GM18873 (cell line): ENCODE measurements around the gene IP6K3.

Experiments used
- ATAC-seq: cut with Tn5 transposase; IDR thresholded peaks from one replicate; pipeline ENCODE4 v1.9.1; 2021; ENCODE audit warnings: mild to moderate bottlenecking, moderate library complexity, moderate number of reproducible peaks; ENCODE audit not compliant: unreplicated experiment, low FRiP score

The IP6K3 gene

DNA sequence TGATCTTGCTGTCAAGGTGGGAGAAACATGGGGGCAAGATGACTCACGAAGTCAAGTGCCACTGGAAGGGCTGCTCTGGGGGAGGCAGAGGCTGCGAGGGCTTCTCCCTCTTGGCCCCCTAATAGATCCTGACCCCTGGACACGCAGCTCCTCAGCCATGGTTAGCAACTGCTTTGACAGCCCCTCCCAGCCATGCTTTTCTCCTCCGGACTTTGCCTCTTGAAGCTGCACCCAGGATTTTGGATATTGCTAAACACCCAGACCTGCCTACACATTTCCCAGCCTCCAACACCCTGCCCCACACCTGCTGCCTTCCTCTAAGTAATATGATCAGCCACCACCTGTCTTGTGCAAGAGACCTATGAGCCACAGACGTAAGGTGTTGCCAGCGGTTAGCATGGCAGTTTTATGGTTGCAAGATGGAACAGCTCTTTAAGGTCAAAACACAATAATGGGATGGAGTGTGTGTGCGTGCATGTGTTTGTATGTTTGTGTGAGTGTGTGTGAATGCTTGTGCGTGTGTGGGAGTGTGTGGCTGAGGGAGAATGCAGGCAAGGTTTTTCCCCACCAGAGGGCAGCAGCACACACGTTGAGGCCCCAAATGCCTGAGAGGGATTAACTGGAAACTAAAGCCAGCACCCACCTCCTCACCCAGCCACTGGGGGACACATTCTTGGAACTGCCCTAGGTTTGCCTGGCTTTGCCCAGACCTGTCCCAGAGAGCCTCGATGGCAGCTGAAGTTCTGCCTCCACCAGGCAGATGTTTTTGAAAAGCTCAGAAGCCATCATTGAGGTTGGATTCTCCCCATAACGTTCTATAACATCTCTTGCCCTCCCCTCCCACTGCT lies 2.5 kb downstream of the IP6K3 start:
- ATAC-seq = no peak

DNA sequence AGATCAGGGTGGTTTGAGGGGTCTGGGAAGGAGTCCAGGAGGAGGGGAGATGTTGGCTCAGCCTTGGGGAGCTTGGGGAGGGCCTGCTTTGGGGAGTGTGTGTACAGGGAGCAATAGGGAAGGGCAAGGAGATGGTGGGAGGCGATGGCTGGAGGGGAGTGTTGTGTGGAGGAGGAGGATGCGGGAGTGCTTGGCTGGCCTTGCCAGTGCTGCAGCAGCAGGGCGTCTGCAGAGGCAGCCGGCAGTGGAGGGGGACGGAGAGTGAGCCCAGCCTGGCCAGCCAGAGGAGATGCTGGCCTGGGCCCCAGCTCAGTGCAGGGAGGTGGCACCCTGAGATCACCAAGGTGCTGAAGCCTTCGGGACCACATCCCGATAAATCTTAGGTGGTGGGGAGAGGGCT lies 3.9 kb downstream of the IP6K3 start:
- ATAC-seq = no peak

DNA sequence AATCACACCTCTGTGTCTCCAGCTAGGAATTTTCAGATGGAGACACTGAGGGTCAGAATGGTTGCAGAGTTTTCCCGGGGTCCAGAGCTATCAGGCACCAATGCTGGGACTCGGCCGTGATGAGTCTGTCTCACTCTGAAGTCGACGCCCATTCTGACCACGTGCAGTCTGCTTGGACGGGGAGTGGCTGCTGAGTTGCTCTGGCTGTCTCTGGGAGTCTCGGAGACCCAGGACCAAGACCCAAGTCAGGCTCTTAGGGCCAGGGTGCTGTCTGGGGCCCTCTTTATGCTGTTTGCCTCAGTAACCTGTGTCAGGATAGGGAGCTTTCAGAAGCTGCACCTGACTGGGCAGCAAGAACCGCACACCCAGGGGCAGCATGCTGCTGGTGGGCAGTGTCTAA lies 4.6 kb downstream of the IP6K3 start:
- no peak for ATAC-seq

DNA sequence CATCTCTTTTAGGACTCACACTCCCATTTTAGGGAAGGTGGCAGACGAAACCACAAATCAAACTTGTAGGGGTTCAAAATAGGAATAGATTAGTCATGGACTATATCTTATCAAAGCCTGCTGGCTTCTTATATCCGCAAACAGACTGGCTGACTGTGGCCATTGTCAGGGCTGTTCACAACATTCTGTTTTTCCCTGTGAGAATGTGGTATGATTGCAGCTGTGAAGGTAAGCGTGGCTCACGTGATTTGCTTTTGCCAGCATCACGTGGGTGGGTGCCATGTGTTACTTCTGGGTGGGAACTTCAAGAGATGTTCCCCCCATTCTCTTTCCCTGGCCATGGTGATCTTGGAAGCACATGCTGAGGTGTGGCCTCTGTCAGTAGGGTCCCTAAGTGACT lies 5.9 kb downstream of the IP6K3 start:
- no peak for ATAC-seq

DNA sequence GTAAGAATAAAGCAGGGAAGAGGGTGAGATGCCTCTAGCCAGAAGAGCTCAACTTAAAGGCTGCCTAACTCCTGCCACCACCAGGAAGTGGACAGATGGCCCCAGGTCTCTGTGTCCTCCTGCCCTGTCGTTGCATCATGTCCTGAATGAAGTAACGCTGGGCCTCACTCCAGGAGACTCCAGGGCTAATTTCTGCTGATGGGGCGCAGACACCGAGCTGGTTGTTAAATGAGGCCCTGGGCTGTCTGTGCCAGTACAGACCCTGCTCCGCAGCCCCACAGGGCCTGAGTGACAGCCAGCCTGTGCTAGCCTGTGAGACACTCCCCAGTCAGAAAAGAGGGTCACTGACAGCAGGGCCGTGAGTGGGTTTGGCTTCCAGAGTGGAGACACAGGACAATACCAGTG lies 6.5 kb downstream of the IP6K3 start:
- no peak for ATAC-seq

DNA sequence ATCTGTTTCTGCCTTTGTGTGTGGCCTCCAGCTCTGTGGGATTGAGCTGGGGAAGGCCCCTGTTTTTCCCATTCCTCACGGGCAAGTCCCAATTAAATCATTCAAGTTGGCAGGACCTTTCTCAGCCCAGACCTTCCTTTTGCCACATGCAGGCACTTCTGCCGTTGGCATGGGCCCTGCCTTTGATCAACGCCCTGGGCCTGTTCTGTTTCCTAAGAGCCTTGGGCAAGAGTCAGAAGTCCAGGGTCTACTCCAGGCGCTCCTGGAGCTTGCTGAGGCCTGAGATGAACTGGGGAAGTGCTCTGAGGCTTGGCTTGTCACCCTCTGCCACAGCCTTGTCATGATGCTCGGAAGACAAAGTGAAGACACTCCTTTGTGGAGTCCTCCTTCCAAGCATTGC lies 7.1 kb downstream of the IP6K3 start:
- ATAC-seq = no peak

DNA sequence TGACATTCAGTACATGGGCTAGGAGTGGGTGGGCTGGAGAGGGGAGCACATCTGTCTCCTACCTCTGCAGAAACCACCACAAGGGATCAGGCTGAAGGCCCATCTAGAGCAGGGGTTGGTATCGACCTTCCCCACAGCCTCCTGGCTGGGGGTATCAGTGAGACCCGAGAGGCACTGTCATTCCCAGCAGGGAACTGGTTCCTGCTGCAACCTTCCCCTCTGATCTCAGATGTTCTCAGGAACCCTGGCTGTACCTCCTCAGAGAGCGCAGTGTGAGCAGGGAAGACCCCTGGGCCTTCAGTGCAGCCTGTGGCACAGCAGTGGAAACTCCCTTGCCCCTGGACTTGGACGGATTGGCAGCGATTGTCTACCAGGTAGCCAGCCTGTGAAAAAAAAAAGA lies 7.8 kb downstream of the IP6K3 start:
- ATAC-seq = no peak

DNA sequence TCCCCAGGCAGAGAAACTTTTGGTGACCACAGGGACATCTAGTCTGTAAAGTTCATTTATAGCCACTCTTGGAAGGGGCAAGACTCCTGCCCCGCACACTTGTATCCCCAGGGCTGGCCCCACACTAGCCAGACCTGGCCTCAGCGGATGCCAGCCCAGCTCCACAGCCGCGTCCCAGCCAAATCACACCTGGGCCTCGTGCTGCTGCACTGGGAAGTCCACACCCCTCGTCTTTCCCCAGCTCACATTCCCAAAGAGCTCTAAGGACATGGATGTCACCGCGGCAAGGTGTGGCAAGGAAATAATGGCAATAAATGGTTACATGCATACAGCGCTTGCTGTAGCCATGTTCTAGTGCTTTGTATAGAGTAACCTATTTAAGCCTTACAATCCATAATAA lies 8.6 kb downstream of the IP6K3 start:
- no peak for ATAC-seq

DNA sequence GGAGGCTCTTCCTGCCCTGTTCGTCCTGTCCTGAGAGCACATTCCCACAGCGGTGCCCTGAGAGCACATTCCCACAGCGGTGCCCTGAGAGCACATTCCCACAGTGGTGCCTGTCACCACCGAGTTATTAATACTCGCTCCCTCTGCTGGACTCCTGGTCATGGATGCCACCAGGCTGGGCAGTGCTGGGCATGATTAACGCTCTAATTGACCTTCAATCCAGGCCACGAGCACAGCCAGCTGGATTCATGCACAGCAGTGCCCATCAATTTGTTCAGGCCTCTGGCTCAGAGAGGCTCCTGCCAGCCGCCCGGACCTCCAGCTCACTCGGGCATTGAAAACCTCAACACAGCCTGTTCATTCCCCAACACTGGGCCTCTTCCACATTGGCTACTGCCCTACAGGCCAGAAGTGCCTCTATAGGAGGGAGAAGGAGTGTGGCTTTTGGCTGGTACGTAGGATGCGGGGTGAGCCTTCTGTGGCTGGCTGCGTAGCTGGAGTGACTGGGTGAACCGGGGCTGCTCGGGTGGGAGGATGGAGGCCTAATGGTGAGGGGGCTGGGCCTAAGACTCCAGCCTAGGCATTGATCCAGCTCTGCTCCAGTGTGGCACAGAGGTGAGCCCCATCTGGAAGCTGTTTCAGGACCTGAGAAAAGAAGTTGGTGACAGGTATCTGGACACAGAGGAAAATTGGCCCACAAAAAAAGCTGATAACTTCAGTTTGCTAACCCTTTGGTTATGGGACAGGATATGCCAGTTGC lies 9.3 kb downstream of the IP6K3 start:
- no peak for ATAC-seq

DNA sequence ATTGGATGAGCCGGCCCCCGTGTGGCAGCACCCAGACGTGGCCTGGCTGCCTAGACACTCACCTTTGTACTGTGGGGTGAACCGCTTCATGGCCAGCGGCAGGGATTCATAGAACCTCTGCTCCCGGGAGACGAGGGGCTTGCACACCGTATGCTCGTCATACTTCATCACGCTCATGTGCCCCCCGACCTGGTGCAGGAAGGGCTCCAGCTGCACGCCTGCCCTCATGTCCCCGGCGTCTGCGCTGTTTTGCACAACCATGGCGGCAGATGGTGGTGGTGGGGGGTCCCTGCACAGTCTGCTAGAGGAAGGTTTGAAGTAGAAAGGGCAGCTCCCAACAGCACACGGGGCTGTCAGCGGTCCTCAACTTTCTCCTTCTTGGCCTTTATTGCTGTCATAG lies 11.5 kb downstream of the IP6K3 start:
- ATAC-seq = no peak

DNA sequence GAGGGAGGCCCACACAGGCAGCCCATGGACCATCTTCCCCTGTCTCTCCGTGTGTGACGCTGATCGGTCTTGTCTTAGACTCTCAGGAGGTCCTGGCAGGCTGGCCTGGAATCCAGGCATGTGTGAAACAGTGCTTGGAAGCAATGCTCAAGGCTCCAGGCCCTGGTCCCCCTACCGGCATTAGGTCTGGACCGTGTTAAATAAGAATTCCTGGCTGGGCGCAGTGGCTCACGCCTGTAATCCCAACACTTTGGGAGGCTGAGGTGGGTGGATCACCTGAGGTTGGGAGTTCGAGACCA lies 13.0 kb downstream of the IP6K3 start:
- ATAC-seq = no peak

DNA sequence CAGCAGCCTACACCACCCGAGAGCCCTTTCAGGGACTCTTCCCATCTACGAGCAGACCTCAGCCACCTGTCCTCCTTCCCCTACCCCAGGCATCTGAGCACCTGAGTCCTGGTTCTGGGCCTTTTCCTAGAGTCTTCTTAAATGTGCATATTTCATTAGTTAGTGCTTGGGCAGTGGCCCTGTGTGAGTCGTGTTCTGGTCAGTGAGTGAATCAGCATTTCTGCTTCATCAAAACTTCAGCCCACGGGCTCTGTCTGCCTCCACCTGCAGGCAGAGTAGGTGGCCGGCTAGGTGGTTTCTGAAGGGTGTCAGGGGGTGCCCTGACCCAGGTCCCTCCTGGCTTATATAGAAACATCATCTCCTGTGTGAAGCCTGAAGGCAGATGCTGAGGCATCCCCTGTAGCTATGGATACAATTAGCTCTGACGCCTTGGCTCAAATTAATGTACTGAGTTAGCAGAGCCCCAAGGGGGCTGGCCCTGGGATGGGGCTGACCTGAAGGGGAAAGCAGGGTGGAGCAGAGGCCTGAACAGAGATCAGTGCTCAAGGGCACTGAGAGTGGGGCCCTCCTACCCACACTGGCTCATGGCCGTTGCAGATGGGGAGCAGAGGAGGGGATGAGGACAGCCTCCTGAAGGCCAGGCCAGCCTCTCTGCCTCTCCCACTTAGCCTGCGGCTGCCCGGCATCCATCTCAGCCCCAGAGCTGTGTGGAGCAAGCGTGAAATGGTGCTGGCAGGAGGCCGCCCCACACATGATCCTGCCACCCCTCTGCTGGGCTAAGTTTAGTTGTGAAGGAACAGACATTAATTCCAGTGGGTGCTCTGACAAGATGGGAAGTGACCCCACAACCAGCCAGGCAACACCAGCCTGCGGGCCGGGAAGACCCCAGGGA lies 13.6 kb downstream of the IP6K3 start:
- no peak for ATAC-seq

DNA sequence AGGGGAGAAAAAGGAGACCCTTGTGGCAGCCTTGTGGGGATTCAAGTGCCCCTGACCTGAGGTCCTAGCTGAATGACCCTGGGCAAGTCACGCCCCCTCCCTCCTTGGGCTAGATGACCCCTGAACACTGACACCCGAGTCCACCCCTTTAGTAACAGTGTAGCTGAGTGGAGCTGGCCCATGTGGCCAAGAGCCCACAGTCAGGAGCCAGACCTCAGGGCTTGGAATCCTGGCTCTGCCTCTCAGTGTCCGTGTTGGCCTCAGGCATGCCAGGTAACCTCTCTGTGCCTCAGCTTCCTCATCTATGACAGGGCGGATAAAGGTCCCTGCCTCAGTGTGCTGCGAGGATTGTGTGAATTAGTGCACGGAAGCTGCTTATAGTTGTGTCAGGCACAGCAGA lies 14.3 kb downstream of the IP6K3 start:
- no peak for ATAC-seq

DNA sequence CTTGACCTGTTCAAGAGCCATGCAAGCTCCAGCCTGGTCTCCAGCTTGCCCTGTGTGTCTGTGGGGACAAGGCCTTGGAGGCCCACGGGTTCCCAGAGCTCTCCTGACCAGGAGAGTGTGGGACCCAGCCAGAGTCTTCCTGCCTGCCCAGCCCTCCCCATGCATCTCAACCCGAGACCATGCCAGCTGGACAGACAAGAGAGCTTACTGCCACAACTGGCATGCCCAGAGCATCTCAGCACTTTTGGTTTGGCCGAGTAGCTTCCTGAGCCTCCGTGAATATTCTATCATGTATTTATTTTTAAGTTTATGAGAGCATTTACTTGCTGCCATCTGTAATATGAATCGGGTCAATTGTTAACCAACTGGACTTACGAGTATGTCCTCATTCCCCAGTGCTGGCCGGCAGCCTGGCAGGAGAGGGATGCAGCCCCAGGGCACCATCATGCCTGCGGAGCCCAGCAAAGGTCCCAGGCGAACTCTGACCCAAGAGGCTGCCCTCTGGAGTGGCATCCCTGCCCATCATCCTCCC lies 14.9 kb downstream of the IP6K3 start:
- no peak for ATAC-seq

DNA sequence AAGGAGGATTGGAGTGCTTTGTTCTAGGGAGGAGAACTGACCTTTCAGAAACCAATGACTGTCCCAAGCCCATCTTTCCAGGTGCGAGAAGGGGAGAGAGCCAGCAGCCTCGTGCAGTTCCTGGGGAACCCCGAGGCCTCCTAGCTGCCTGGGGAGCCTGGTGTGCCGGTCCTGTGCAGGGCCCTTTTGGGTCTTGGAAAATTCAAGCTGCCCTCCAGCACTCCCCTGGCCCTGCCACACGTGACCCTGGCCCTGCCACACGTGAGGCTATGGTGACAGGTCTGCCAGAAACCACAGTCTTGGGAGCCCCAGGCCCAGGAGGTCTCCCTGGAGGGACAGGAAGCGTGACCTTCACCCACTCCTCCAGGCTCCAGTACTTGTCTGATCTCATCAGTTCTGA lies 15.7 kb downstream of the IP6K3 start:
- ATAC-seq = no peak

DNA sequence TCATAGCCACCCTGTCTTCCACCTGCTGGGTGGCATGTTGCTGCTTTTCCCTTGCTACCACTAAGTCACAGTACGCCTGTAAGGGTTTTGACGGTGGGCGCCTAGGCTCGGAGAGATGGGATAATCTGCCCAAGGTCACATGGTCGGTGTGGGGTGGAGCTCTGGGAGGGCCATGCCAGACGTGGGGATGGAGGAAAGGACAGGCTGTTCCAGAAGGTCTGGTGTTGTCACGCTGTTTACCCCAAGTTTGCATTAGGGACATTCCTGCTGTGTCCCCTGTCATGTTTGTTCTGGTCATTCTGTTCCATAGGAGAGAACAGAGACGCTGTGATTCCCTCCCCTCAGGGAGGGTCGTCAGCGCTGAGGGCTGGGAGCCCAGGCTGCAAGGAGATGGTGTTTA lies 16.1 kb downstream of the IP6K3 start:
- no peak for ATAC-seq

DNA sequence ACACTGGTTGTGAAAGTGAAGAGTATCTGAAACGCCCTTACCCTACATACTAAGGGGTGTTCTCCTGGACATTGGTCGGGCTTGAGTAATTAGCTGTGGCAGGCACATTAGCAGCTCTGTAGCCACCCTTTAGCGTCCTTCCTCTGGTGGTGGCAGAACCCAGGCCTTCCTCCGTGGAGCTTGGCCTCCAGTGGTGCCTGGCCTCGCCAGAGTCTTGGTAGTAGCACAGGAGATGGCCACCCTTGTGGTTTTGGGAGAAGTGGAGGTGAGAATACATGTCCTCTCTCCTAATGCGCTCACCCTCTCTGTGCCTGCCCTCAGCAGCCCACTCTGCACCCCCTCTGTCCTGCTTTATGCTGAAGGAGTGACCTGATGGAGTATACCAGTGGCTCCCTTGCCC lies 17.6 kb downstream of the IP6K3 start:
- no peak for ATAC-seq

DNA sequence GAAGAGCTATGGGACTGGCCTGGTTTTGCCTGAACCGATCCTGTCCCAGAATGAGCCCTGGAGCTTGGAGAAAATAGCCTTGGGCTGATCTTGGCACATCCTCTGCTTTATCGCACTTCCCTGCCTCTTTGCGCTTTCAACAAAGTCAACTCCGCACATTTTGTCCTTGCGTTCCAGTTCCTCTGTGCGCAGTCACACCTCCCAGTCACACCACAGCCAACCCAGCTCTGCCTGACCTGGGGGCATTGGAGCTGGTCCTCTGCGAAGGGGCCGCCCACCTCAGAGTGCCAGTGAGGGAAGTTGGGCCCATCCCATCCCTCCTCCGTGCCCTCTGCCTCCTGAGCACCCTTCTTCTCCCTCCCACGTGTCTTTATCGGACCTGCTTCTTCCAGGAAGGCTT lies 18.3 kb downstream of the IP6K3 start:
- ATAC-seq = no peak

DNA sequence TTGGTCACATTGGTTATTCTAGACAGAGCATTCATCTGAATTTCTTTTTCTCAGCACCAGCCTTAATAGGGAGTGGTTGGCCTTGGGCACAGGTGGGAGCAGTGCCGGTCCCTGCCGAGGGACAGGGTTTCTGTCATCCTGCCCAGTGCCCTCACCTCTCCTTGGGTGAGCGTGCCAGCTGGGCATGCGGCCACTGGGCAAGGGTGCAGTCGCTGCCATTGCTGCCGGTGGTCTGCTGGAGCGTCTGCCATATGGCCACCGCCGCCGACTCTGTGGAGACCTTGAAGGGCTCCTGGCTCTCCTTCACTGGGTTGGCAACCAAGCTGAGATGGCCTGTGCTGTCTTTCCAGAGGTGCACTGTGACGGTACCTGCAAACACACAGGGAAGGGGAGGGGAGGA lies 18.8 kb downstream of the IP6K3 start:
- ATAC-seq = no peak

DNA sequence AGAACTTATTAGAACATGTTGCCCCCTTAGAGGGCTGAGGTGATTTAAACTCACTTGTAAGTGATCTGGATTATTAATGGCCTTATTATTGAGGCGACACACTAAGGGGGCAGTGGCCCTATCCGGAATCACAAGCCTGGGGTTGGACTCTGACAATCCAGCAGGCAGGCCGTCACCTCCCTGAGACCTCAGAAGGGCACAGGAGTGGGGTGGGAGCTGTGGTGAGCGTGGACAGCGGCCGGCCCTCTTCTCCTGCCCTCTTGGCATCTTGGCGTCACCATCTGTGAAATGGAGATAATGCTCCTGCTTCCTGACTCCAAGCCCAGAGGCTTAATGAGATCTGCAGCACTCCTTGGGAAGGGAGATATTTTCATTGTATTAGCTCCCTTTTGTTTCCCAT lies 19.6 kb downstream of the IP6K3 start:
- ATAC-seq = no peak

DNA sequence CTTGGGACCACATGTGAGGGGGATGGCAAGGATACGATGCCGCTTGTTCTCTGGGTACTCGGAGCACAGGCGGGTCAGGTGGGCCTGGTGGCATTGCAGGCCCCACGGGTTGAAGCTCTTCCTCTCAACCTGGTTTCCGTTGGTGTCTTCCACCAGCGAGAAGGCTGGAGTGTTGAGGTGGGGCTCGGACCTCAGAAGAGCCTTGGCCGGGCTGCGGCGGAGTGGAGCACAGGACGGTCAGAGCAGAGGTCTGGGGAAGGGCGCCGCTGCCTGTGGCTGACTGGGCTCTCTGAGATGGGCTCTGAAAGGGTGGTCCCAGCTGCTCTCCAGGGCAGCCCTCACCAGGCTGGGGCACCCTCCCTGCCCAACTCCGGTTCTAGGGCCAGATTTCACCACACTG lies 20.0 kb downstream of the IP6K3 start:
- ATAC-seq = no peak
